Measurements from ENCODE around the gene TCF4. TPM values are rescaled to one million over a fixed set of nuclear protein-coding genes. Genes with fewer than 3 reads are reported as not detected.

Gene TCF4
- total RNA-seq, 4 donors from 2014 or later, result 60.9 to 98.4 (median 83.4) TPM

GRCh38 chr18:55219059-55219458 is 368.9 kb downstream of the TCF4 start:
- H3K4me3 ChIP-seq (ENCODE audit: low read depth, poor library complexity, severe bottlenecking), result no peak overlapping the region
- WGBS, 2 donors, result 67 to 84% methylated on average over 3 of the region's 3 CpGs
- intact Hi-C loops (cut with DNase I; ENCODE audit: low total_unique reads), result no loop called here
- TF ChIP-seq CTCF (IDR thresholded peaks at IDR 0.05), result no peak
- no peak for TF ChIP-seq POLR2A (IDR thresholded peaks at IDR 0.05)
- no peak for DNase-seq (ENCODE audit: low spot score in 2 of 2)

- DNase-seq (ENCODE audit: low spot score in 2 of 2), result no peak
- no peak for TF ChIP-seq POLR2A (IDR thresholded peaks at IDR 0.05)
- 87 to 88% methylated on average over 5 of the region's 5 CpGs for WGBS, 2 donors
These were observed 373.0 kb downstream of the TCF4 start for GRCh38 chr18:55214969-55215368.

GRCh38 chr18:55214534-55214933 is 373.5 kb downstream of the TCF4 start:
- no peak for TF ChIP-seq CTCF (IDR thresholded peaks at IDR 0.05)
- TF ChIP-seq POLR2A (IDR thresholded peaks at IDR 0.05), result no peak
- intact Hi-C loops (cut with DNase I; ENCODE audit: low total_unique reads), result no loop called here
- 71% methylated on average over 2 of the region's 2 CpGs for WGBS, 2 donors
- H3K4me3 ChIP-seq (ENCODE audit: low read depth, poor library complexity, severe bottlenecking), result no peak overlapping the region
- no peak for DNase-seq (ENCODE audit: low spot score in 2 of 2)

More at GRCh38 chr18:55214969-55215368, 373.0 kb downstream of the TCF4 start:
- intact Hi-C loops (cut with DNase I; ENCODE audit: low total_unique reads), result no loop called here
- H3K4me3 ChIP-seq (ENCODE audit: low read depth, poor library complexity, severe bottlenecking), result no peak overlapping the region

- intact Hi-C loops (cut with DNase I; ENCODE audit: low total_unique reads), result no loop called here
- no peak overlapping the region for H3K4me3 ChIP-seq (ENCODE audit: low read depth, poor library complexity, severe bottlenecking)
- 65 to 70% methylated on average over 1 of the region's 1 CpG for WGBS, 2 donors
- no peak for TF ChIP-seq POLR2A (IDR thresholded peaks at IDR 0.05)
- TF ChIP-seq CTCF (IDR thresholded peaks at IDR 0.05), result no peak
- no peak for DNase-seq (ENCODE audit: low spot score in 2 of 2)
These were observed 374.4 kb downstream of the TCF4 start for GRCh38 chr18:55213586-55213985.

- H3K4me3 ChIP-seq (ENCODE audit: low read depth, poor library complexity, severe bottlenecking), result no peak overlapping the region
- TF ChIP-seq POLR2A (IDR thresholded peaks at IDR 0.05) (no peak), CTCF (IDR thresholded peaks at IDR 0.05) (no peak)
- DNase-seq (ENCODE audit: low spot score in 2 of 2), result no peak
These were observed 381.1 kb downstream of the TCF4 start for GRCh38 chr18:55206927-55207326.

GRCh38 chr18:55202232-55202917 is 385.6 kb downstream of the TCF4 start:
- DNase-seq (ENCODE audit: low spot score in 2 of 2), result no peak
- intact Hi-C loops (cut with DNase I; ENCODE audit: low total_unique reads), result no loop called here
- H3K4me3 ChIP-seq (ENCODE audit: low read depth, poor library complexity, severe bottlenecking), result no peak overlapping the region
- 96 to 98% methylated on average over 2 of the region's 2 CpGs for WGBS, 2 donors
- TF ChIP-seq CTCF (IDR thresholded peaks at IDR 0.05) (no peak), POLR2A (IDR thresholded peaks at IDR 0.05) (no peak)

More at GRCh38 chr18:55206927-55207326, 381.1 kb downstream of the TCF4 start:
- intact Hi-C loops (cut with DNase I; ENCODE audit: low total_unique reads), result no loop called here
- WGBS, 2 donors, result 58 to 67% methylated on average over 2 of the region's 2 CpGs
